RWPE1 (cell line): ENCODE measurements around the gene KCND2.
"Not testable (repeated sequence)": the region's sequence is repeated elsewhere in the genome, so short reads cannot be mapped to it uniquely, and the experiment has no call there.

ENCODE experiments used
- CTCF ChIA-PET: fragments of 350-600 bp; sonication (Branson Sonifier 250); formaldehyde crosslinking; extraction: SDS; loops from one replicate; lab custom pipeline; 2021; lab: Yijun Ruan, JAX
- POLR2A ChIA-PET: fragments of 400-600 bp; formaldehyde crosslinking; extraction: SDS; loops from one replicate; lab custom pipeline; 2020; ENCODE audit warnings: antibody characterized with exemption; ENCODE audit not compliant: low non-redundant PET; lab: Yijun Ruan, JAX
- DNase-seq: peaks from one replicate; pipeline ENCODE4 v3.0.0; 2012; ENCODE audit warnings: low spot score
- H3K27ac ChIP-seq: fragments of 450-650 bp; 2 replicates; pipeline ENCODE4 v1.5.1; 2017
- TF ChIP-seq, protein P1 (sequence below): fragments of 450-650 bp; conservative IDR thresholded peaks from 2 replicates; pipeline ENCODE4 v1.5.1; 2017; ENCODE audit warnings: low read depth, mild to moderate bottlenecking

The KCND2 gene

DNA sequence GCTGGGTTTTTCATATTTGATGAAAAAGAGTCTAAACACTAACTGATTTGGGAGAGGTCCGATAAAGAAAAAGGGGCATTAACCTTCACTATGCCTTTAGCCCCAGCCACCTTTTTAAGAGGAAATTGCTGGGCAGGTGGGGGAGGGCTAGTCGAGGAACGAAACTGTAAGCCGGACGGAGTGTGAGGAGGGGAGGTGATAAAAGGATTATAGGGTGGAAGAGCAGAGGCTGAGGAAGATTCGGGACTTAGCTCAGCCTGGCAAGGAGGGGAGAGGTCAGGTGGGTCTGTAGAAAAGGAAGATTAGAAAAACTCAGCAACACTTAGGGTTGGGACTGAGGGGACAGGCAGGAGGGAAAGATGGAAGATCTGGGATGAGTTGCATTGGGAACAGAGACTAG lies 508.0 kb downstream of the KCND2 start:
- no peak for DNase-seq
- TF ChIP-seq, protein P1, sequence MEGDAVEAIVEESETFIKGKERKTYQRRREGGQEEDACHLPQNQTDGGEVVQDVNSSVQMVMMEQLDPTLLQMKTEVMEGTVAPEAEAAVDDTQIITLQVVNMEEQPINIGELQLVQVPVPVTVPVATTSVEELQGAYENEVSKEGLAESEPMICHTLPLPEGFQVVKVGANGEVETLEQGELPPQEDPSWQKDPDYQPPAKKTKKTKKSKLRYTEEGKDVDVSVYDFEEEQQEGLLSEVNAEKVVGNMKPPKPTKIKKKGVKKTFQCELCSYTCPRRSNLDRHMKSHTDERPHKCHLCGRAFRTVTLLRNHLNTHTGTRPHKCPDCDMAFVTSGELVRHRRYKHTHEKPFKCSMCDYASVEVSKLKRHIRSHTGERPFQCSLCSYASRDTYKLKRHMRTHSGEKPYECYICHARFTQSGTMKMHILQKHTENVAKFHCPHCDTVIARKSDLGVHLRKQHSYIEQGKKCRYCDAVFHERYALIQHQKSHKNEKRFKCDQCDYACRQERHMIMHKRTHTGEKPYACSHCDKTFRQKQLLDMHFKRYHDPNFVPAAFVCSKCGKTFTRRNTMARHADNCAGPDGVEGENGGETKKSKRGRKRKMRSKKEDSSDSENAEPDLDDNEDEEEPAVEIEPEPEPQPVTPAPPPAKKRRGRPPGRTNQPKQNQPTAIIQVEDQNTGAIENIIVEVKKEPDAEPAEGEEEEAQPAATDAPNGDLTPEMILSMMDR = no peak
- CTCF ChIA-PET = no interaction called here
- POLR2A ChIA-PET = no interaction called here
- no peak overlapping the region for H3K27ac ChIP-seq

DNA sequence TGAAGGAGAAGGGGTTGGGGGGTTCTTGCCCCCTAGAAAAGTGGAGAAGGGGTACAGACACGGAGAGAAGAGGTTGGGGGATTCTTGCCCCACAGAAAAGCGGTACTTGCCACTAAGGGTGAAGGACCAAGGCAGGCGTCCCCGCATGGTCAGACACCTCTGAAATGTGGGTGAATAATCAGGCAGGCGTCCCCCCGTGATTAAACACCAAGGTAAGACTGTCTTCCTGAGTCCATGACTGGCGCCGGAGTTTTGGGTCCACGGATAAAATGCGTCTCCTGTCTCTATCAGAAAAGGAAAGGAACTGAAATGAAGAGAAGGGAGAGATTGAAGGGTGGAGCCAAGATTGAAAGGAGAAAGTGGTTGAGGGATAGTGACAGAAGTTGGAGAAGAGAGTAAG lies 508.9 kb downstream of the KCND2 start:
- CTCF ChIA-PET, DNase-seq, POLR2A ChIA-PET, H3K27ac ChIP-seq: not testable (repeated sequence)

DNA sequence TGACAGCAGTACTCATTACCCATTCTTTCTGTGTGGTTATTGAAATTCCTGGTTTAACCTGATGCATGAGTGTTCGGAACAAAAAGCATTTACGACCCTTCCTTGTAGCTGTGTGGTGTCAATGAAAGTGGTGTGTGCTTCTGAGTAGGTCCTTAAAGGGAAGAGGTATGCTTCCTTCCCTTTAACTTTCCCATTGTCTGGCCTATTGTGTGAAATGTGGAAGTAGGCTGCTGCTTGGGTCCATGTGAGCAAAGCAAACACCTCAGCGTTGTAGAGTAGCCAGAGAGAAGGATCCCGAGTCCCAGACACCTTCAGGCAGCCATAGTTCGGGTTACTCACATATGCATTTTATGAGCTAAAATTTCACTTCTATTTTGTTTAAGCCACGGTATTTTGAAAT lies 510.3 kb downstream of the KCND2 start:
- DNase-seq = no peak
- POLR2A ChIA-PET = no interaction called here

DNA sequence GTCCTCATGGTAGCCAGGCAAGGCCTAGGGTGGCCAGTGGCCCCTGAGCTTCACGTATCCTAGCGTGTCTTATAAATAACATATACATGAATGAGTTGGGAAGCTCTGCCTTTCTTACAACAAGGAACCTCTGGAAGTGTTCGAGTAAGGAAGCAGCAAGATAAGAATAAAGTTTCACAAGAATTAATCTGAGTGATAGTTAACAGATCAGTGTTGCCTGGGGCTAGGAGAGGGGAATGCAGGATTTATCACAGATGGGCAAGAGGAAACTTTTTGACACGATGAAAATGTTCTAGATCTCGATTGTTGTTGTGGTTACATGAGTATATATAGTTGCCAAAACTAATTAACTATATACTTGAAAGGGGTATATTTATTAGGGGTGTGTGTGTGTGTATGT lies 510.7 kb downstream of the KCND2 start:
- TF ChIP-seq, protein P1 = no peak
- ChIA-PET POLR2A (no interaction called here), CTCF (interaction anchor here (0.7 to 1.0 kb wide), 2 partner anchors 8 to 23 kb away, joined by 3 to 5 read pairs; no protein-coding TSS in a partner anchor)
- no peak overlapping the region for H3K27ac ChIP-seq
- no peak for DNase-seq

More for the DNA sequence above, 510.3 kb downstream of the KCND2 start:
- CTCF ChIA-PET = interaction anchor here (0.7 to 1.0 kb wide), 2 partner anchors 9 to 23 kb away, joined by 3 to 5 read pairs; no protein-coding TSS in a partner anchor
- no peak overlapping the region for H3K27ac ChIP-seq
- TF ChIP-seq, protein P1 = no peak

DNA sequence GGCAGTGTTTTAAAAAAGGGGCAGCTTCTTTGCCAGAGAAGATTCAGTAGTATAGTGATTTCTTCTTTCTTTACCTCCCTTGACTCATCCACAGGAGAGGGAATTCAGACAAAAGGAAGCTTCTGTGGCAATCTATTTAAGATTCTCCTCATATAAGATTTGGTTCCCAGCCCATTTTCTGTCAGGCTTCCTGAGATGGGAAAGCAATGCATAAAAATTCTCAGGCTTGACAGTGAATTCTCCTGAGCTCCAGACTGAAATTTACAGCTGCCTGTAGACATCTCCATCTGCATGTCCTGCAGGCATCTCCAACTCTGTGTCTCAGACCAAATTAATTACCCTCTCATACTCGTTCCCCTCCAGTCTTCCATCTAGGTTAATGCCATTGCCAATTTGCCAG lies 512.1 kb downstream of the KCND2 start:
- ChIA-PET POLR2A (no interaction called here), CTCF (no interaction called here)
- DNase-seq = no peak
- no peak overlapping the region for H3K27ac ChIP-seq
- TF ChIP-seq, protein P1 = no peak

DNA sequence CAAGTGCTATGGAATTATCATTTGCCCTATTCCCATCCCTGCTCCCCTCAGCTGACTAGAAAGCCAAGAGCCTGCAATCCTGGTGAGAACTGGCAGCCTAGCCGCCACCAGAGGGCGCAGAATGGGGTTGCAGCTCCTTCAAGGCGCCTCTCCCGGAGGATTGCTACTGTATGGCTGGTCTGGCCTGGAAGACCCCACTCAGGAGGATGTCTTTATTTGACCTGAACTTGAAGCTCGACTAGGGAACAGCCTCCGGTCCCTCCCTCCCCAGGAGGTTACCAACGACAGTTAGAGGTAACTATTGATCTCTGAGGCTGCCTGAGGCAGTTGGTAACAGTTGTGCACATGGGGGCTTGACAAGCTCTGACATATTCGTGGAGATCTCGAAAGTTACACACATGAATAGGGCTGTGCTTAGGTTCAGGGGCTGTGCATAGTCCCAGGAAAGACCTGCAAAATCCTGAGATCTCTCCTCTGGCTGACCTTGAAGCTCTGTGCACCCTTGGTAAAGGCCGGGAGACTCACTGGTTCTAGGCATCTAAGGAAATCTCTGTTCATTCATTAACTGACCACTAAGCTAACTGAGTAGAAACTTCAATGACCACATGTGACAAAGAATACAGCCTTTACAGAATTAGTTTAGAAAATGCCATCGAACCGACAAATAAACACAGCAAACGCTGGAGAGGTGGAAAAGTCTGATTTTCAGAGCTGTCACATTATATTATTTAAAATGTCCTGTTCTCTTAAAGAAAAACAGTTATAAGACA lies 519.3 kb downstream of the KCND2 start:
- H3K27ac ChIP-seq = no peak overlapping the region
- TF ChIP-seq, protein P1 = peak; percentile 68
- ChIA-PET POLR2A (no interaction called here), CTCF (interaction anchor here (0.8 to 1.2 kb wide), 3 partner anchors 9 to 20 kb away, joined by 3 to 5 read pairs (median 4); no protein-coding TSS in a partner anchor)
- DNase-seq = peak; percentile 15

DNA sequence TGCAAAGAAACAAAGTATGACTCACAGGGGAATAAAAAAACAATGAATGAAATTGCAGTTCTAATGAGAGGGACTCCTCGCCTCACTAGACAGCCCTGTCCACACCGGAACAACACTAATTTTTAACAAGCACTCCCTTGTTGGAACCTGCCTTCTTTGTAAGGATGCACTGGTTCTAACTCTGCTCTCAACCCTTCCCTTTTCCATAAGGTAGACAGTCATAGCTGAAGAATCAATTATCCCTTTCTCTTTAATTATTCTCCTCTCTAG lies 519.8 kb downstream of the KCND2 start:
- TF ChIP-seq, protein P1 = no peak
- no peak for DNase-seq
- POLR2A ChIA-PET = no interaction called here
- CTCF ChIA-PET = no interaction called here
- no peak overlapping the region for H3K27ac ChIP-seq
